Right forelimb (tissue), 1 donor: ENCODE data around the gene CHD8.

ENCODE experiments used
- DNase-seq: peaks from one replicate; pipeline ENCODE4 v3.0.0-alpha.2; 2018

Gene CHD8

GRCh38 chr14:21356511-21356910, 99.4 kb downstream of the CHD8 start:
- DNase-seq = no peak

GRCh38 chr14:21352587-21352986, 103.3 kb downstream of the CHD8 start:
- DNase-seq = no peak

GRCh38 chr14:21350539-21350938, 105.4 kb downstream of the CHD8 start:
- DNase-seq = no peak

- DNase-seq = no peak
Measured at GRCh38 chr14:21347201-21347600, 108.7 kb downstream of the CHD8 start.

- no peak for DNase-seq
Measured at GRCh38 chr14:21346532-21347135, 109.3 kb downstream of the CHD8 start.

GRCh38 chr14:21343035-21343794, 112.7 kb downstream of the CHD8 start:
- DNase-seq = no peak
